HG02885 (cell line): ENCODE measurements around the gene SLC24A3.

Experiments
- ATAC-seq: cut with Tn5 transposase; IDR thresholded peaks from one replicate; pipeline ENCODE4 v1.9.1; 2021; ENCODE audit warnings: mild to moderate bottlenecking; ENCODE audit not compliant: unreplicated experiment, poor library complexity

Gene SLC24A3

DNA sequence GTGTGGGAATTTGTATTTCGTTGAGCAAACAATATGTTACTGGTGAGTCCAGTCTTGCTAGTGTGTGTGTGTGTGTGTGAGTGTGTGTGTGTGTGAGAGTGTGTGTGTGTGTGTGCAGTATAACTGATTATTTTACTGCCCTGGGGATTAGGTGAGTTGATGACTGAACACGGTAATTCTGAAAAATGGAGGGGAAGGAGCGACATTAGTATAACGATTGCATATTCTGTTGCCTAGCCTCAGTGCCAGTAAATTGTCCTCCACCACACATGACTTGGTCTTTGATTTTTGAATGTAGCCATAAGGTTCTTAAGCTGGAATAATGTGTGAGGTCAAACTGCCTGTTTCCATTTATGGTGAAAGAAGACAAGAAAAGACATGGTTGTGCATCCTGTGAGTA, 121.1 kb downstream of the SLC24A3 start:
- no peak for ATAC-seq

DNA sequence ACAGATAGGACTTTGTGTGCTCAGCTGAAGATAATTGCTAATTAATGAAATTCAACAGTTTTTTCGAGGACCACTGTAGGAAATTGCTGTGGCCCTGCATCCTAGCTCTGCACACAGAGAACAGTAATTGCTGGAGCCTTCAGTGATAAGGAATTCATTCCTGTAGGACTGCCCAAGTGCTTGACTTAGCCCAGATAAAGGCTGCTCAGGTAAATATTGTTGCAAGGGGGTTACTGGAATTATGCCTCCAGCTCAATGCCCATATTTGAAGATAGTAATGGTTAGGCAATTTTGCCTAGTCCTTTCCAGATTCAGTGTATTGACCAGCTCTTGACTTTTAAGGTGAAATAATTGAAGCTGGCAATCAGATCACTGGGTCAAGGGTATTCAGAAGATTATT, 122.9 kb downstream of the SLC24A3 start:
- no peak for ATAC-seq

DNA sequence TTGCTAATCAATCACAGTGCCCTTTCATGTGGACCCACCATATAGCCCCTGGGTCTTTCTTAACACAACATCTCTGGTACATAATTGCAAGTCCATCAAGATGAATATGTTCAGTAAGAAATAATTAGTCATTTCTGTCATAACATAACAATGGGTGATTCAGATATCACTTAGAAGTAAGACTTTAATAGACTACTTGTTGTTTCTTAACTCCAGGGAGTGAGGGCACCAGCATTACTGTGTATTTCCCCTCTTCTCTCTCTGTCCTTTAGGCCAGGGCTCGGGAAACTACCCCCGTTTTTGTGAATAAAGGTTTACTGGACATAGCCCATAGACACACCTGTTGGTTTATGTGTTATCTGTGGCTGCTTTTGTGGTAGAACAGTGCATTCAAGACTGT, 123.5 kb downstream of the SLC24A3 start:
- ATAC-seq = no peak

DNA sequence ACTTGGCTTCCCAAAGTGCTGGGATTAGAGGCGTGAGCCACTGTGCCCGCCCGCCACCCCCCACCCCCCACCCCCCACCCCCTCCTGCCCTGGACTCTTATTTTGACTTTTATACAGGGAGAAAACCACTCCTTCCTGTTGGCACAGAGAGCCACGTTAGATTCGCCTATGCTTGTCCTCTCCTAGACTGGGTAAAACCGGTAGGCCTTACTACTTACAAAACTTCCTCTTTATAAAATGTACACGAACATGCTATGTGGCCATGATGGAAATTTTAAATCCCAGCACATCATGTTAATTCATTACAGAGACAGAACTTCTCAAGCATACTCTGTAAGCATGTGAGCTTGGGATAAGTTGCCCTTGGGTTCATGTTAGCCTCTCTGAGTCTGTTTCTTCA, 124.2 kb downstream of the SLC24A3 start:
- ATAC-seq = no peak

DNA sequence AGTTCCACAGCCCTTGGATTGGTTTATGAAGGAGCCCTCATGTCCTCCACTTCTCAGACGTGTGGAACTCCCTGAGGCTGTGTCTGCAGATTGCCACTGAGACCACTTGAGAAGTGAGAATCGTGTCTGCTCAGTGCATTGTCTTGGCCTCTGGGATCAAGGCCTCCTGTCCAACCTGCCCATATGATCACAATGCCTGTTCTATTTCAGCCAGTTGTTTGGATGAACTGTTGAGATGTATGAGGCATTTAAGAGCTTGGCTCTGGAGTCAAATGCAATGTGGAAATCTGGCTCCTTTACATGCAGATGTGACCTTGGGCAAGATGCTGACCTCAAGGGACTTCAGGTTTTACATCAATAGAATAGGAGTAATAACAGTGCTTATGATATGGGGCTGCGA, 125.9 kb downstream of the SLC24A3 start:
- no peak for ATAC-seq

DNA sequence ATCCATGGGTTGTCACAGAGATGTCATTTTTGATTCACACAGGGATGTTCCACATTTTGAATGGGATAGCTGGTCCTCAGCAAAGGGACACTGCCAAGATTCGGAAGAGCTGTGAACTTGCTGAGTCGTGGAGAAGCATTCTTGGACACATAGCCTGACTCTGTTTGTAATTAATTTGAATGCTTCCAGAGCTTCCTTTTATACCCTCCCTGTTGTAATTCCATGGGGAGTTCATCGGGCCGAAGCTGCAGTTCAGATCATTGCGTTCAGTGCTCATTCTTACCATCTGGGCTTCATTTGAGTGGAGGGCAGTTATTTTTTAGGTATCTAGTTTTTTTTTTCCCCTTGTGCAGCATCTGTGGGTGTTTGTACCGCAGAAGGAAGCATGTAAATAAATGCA, 126.5 kb downstream of the SLC24A3 start:
- no peak for ATAC-seq

DNA sequence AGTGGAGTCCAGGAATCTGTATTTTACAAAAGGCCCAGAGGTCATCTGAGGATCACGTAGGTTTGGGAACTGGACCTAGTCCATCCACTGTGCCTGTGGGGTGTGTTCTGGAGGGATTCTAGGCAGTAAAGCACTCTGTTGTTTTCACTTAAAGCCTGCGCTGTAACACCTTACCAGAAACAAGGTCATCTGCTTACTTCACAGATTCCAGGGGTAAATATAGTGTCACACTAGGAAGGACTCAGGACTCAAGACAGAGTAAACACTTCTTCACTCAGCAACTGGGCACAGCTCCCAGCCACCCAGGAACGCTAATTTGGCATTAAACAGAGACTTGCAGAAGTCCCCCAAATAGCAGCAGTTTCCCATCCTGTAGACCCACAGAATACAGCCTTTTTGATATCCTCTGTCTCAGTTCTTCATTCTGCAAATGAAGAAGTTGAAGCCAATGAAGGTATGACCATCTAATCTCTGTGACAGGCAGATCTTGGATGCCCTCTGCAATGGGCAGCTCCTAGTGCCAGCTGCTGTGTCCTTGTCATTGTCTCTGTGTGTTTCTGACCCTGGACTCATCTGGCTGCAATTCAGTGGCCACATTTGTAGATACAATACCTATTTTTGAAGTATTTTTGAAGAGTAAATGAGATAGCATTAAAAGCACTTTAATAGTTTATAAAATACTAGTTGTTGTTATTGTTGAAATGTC, 129.1 kb downstream of the SLC24A3 start:
- no peak for ATAC-seq

DNA sequence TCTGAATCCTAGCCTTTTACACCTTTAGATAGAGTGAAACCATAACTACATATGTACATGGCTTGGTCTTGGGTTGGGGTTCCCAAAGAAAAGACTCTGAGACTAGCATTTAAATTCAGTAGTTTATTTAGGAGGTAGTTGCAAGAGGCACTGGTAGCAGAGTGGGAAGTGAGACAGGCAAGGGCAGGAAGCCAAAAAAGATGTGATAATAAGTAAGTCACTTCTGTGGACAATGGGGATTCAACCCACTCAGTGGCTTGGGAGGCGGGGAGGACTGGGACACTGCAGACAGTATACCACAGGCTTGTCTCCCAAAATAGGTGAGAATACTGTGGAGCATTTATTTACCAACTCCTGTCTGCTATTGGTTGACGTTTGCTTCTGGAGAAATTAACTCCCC, 131.9 kb downstream of the SLC24A3 start:
- ATAC-seq = no peak

DNA sequence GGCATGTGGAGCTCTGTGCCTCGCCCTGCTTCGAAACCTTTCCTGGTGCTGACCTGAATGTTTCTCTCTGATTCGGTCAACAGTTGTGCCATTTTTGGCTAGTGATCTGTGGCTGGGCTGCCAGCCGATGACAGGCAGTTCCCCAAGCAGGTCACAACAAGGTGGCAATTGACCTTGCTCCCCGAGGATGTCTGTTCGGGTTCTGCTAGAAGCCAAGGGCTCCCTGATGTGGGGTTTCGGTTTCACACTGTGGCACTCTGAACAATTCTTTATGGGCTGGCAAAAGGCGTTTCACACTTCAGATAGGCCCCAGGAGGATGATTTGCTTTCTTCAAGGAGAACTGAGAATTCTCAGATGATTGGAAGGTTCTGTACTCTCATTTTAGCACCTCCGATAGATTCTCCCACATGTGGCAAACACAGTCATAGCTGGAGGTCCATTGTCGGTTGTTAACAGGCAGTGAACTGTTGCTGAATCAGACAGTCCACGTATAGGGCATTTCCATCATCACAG, 135.6 kb downstream of the SLC24A3 start:
- ATAC-seq = peak; percentile 77

DNA sequence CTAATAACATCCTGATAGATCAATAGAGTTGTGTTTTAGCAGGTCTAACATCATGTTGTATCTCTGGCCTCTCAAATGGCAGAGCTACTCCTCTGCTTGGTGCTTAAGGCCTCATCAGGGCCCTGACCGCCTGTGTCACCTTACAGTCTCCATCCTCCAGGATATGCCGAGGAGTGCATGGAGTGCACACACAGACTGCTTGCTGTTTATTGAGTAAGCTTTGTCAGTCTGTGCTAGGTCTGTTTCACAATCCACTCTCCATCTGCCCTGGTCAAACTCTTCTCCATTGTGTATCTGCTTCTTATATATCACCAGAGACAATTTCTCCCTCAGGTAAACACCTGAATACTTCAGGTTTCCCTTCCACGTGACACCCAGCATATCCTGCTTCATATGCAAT, 136.1 kb downstream of the SLC24A3 start:
- ATAC-seq = no peak

DNA sequence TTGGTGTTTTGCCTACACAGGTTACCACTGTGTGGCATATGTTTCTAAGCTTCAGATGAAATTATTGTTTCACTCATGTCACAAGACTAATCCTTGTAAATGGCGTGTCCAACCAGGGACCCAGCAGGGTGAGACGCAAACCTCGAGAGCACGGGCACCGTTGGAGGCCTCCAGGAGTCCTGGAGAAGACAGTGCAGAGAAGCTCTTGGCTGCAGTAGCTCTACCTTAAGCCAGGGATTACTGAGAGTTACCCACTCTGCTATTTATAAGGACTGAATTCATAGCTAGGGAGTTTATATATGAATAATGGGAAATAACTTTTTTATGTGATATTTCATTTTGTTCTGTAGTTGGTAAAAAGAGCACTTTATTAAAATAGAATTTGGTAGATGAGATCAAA, 137.4 kb downstream of the SLC24A3 start:
- no peak for ATAC-seq

DNA sequence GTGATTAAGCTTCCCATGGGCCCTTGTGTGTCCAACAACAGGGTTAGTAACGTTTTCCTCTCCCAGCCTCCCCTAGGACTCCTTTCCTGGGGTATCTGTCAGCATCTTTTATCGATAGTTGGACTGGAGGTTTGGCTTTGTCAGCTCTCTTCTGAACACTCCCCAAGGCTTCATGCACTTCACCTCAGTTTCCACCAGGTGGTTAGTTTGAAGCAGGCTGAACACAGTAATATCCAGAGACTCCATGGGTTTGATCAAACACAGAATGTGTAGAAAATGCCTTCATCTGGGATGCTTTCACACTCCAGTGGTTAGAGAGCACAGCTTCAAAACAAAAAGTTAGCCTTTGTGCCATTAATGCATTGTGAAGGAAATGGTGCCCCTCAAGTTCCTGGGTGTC, 139.1 kb downstream of the SLC24A3 start:
- ATAC-seq = no peak

DNA sequence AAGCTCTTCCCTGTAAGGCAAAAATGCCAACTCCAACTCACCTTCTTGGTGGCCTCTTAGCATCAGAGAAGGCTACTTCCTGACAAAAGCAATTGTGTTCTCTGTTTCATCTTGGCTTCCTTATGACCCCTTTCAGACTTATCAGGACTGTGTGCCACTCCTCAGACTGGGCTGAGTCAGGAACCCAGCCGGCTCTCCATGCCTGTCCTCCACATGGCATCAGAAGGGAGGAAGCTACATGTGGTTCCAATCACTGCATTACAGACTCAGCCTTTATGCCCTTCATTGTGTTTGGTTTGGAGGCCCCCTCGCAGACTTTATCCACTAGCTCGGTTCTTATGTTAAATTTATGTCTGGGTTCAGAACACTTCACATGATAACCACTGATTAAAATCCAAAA, 142.5 kb downstream of the SLC24A3 start:
- ATAC-seq = no peak

DNA sequence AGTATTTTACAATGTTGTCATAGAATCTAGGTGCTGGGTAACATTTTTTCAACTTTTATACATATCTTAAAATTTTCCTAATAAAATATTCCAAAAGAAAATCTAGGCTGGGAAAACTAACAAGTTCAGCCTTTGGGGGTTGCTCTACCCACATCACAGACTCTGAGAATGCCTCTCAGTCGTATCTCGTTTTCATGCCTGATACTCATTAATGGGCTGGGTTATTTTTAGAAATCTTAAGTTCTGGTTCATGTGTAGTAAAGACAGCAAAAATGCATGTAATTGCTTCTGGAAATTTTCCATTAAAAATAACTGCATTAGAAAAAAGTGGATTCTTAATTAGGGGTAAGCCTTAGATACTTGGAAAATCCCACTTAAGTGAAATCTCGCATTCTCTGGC, 149.3 kb downstream of the SLC24A3 start:
- no peak for ATAC-seq

DNA sequence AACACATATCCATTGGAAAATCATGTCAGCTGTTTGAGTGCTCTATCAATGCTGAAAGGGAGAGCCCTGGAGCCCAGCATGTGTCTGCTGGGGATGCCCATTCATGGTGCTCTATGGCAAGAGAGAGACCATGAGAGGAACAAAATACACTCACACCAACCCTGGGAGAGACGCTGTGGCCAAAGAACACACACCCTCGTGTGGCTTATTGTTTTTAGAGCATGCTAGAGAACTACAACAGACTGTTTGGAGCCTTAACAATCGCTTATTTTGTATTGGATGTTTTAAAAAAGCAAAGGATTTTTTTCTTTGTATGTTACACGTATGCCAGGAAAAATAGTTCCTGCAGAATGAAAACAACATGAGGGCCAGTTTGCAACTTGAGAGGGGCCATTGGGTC, 151.0 kb downstream of the SLC24A3 start:
- ATAC-seq = no peak

DNA sequence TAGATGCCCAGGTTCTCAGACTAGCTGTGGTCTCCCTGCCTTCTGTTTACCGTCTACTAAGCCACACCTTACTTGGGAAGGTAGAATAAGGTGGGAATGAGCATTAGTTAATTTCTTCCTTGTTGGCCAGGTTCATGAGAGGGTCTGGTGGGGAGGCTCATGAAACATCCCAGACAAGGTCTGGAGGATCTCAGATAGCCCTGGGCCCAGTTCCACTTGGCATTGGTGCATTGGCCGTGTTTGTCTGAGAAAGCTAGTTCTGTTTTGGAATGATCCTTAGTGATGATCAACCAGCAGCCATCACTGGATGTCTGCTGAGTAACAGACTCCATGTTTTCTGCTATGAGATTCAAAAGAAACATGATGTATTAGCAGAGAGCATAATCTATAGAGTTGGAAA, 155.1 kb downstream of the SLC24A3 start:
- ATAC-seq = no peak

DNA sequence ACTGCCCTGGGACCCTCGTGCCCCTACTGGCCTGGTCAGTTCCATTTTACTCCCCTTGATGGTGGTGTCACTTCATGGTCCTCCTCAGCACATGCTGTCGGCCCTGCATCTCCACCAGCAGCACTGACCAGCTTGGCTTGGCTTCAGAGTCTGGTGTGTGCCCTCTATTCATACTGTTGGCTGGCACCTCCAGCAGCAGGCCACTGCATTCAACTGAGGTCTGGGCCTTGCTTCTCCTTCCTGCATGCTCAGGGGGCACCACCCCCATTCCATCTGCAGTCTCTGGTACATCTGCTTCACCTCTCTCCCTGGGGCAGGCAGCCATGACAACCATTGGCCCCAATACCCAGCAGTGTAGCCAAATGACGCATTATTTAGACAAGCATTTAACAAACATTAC, 155.9 kb downstream of the SLC24A3 start:
- ATAC-seq = no peak

DNA sequence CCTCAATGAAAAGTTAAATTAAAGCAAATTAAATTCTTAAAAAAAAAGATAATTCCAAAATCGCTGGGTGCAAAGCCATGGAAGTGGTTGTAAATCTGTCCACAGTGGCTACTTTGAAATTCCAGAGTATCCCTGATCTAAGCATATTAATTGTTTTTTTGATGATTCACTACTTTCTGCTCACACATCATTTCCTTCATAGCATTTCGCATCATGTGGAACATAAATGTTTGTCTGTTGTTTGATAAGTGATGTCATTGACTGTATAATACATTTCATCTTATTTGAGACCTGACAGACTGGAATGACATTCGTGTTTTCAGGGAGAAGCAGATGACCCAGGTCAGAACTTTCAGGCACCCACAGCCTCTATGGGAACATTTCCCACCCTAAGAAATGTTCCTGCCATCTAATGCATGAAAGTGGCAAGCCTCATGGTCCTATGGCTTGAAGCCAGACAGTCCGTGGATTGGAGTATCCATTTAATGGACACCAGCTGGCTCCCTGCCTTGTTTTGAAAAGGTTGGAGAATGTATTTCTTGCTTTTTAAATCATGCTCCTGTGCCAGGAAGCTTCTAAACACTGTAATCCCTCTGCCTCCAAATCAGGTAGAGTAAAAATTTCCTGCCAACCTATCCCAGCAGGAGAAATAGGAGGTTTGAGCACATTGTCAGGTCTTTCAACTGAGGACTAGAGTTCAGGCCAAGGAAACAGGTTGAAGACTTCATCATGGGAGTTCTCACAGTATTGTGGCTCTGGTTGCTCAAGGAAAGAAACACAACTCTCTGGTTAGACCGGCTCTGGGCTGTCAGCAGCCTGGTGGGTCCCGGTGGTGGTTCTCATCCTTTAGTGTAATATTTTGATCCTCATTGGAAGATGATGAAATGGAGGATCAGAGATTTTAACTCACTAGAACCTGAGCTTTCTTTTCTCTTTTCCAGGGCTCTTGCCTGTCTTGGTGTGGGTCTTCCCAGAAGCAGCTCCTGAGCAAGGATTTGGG, 157.9 kb downstream of the SLC24A3 start:
- ATAC-seq = no peak

DNA sequence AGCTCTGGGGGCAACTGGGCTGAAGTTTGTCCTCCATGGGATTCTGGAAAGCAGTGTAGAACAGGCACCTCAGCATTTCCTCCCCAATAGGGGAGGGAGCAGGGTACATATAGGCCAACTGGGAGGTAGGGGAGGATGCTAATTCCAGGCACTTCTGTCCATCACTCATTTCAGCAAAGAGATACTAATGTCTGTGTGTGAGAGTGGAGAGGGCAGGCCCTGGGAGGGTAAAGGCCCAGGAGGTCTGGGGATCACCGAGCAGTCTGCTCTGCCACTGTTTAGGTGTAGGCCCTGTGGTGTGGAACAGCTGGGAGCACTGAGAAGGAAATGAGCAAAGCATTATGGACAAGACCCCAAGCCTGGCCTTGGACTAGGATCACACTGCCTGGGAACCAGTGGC, 158.7 kb downstream of the SLC24A3 start:
- no peak for ATAC-seq

DNA sequence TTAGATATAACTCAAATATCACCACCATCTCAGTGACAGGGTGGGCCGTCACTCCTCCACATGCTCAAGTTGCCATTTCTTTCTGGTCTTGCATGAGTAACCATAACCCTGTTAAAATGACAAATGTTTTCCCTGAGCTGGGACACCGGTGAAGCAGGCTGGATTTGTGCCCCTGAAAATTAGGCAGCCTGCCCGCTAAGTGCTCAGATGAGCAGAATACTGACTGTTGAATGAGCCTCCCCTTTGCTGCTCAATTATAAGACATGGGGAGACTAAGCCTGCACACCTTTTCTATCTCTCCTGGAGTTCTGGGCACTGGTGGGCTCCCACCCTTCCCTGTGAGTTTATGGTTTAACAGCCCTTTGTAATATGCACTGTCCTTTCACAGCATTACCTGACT, 161.8 kb downstream of the SLC24A3 start:
- no peak for ATAC-seq

DNA sequence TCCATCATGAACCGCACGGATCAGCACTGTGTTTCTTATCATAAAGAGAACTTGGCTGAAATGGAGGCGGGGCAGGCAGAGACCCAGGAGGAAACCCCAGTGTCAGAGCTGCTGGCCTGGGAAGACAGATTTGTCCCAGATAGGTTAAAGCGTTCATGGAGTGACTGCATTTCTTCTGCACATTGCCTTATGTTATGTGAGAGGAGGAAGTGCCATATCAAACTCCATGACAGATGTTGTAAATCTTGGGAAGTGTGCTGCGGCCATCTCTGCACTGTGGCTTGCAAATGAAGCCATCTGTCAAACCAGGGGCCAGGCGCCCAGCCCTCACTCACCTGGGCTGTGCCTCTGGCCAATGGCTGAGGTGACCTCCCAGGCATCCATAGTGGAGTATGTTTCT, 163.0 kb downstream of the SLC24A3 start:
- no peak for ATAC-seq
